Activated CD4-positive, CD25-positive, alpha-beta regulatory T cell treated with anti-CD3 and anti-CD28 coated beads, Interleukin-2, amount 50 U/mL, for 16 hours (primary cell): ENCODE measurements around the gene SERPINA3.
"Not testable (repeated sequence)": the region's sequence is repeated elsewhere in the genome, so short reads cannot be mapped to it uniquely, and the experiment has no call there.

Experiments
- DNase-seq: peaks from one replicate; pipeline ENCODE4 v3.0.0-alpha.2; 2020; ENCODE audit warnings: low read depth, low spot score

The SERPINA3 gene

GRCh38 chr14:94584591-94585280 is 27.5 kb upstream of the SERPINA3 start:
- DNase-seq, result no peak

GRCh38 chr14:94586635-94587034 is 25.6 kb upstream of the SERPINA3 start:
- no peak for DNase-seq

GRCh38 chr14:94588311-94588710 is 23.9 kb upstream of the SERPINA3 start:
- DNase-seq, result no peak

GRCh38 chr14:94591073-94591472 is 21.1 kb upstream of the SERPINA3 start:
- no peak for DNase-seq

- DNase-seq, result no peak
Observed at GRCh38 chr14:94591871-94592270, 20.3 kb upstream of the SERPINA3 start.

GRCh38 chr14:94592457-94592856 is 19.7 kb upstream of the SERPINA3 start:
- DNase-seq, result no peak

GRCh38 chr14:94593376-94593748 is 18.8 kb upstream of the SERPINA3 start:
- DNase-seq, result no peak

- DNase-seq, result no peak
Observed at GRCh38 chr14:94593749-94594431, 18.3 kb upstream of the SERPINA3 start.

- no peak for DNase-seq
Observed at GRCh38 chr14:94594441-94594840, 17.8 kb upstream of the SERPINA3 start.

GRCh38 chr14:94595912-94596311 is 16.3 kb upstream of the SERPINA3 start:
- DNase-seq, result no peak

GRCh38 chr14:94596361-94596760 is 15.8 kb upstream of the SERPINA3 start:
- DNase-seq, result no peak

- DNase-seq, result no peak
Observed at GRCh38 chr14:94597788-94598187, 14.4 kb upstream of the SERPINA3 start.

- no peak for DNase-seq
Observed at GRCh38 chr14:94598506-94598815, 13.7 kb upstream of the SERPINA3 start.

GRCh38 chr14:94598816-94599655 is 13.2 kb upstream of the SERPINA3 start:
- no peak for DNase-seq

- no peak for DNase-seq
Observed at GRCh38 chr14:94599656-94600004, 12.6 kb upstream of the SERPINA3 start.

GRCh38 chr14:94600148-94600545 is 12.0 kb upstream of the SERPINA3 start:
- no peak for DNase-seq

GRCh38 chr14:94601884-94602391 is 10.3 kb upstream of the SERPINA3 start:
- DNase-seq, result no peak

GRCh38 chr14:94602722-94603121 is 9.5 kb upstream of the SERPINA3 start:
- DNase-seq, result no peak

GRCh38 chr14:94605361-94605760 is 6.8 kb upstream of the SERPINA3 start:
- no peak for DNase-seq

GRCh38 chr14:94608966-94609365 is 3.2 kb upstream of the SERPINA3 start:
- not testable (repeated sequence) for DNase-seq

- DNase-seq, result no peak
Observed at GRCh38 chr14:94611179-94611578, 1.0 kb upstream of the SERPINA3 start.
